Measurements from ENCODE around the gene P2RX7.

DNA sequence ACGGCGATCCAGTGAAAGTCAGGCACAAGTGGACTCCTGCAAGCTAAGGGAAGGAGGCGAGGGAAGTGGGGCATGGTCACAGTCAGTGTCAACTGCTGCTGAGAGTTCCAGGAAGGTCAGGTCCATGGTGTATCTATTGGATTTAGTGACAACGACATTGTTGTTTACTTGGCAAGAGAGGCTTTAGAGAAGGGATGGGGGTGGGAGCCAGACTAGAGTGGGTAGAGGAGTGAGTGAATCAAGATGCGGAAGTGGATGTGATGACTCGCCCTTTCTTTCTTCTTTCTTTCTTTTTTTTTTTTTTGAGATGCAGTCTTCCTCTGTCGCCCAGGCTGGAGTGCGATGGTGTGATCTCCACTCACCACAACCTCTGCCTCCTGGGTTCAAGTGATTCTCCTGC is 12.5 kb downstream of the P2RX7 start:
- TF ChIP-seq, protein P1, sequence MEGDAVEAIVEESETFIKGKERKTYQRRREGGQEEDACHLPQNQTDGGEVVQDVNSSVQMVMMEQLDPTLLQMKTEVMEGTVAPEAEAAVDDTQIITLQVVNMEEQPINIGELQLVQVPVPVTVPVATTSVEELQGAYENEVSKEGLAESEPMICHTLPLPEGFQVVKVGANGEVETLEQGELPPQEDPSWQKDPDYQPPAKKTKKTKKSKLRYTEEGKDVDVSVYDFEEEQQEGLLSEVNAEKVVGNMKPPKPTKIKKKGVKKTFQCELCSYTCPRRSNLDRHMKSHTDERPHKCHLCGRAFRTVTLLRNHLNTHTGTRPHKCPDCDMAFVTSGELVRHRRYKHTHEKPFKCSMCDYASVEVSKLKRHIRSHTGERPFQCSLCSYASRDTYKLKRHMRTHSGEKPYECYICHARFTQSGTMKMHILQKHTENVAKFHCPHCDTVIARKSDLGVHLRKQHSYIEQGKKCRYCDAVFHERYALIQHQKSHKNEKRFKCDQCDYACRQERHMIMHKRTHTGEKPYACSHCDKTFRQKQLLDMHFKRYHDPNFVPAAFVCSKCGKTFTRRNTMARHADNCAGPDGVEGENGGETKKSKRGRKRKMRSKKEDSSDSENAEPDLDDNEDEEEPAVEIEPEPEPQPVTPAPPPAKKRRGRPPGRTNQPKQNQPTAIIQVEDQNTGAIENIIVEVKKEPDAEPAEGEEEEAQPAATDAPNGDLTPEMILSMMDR (IDR thresholded peaks at IDR 0.05; ENCODE audit: low read length), result no peak
- TF ChIP-seq EZH2 (optimal IDR thresholded peaks at IDR 0.05; ENCODE audit: low read depth, low read length), result no peak
